ENCODE data around the gene BATF3. TPM values are rescaled to one million over a fixed set of nuclear protein-coding genes. Genes with fewer than 3 reads are reported as not detected.

Gene BATF3
- total RNA-seq, 1 experiment from 2014 or later, result 2.1 TPM

GRCh38 chr1:212703991-212704564 lies 4.4 kb upstream of the BATF3 start:
- Mint-ChIP-seq H3K9me3 (no peaks in the 10 kb centered on the region), H3K36me3 (ENCODE audit: insufficient read depth in 1 of 3, low read depth in 3 of 3) (no peaks in the 10 kb centered on the region), H3K4me3 (no peak overlapping the region), H3K27ac (no peak overlapping the region), H3K4me1 (peaks cover 7% of the 10 kb centered on the region in 2 experiments), H3K27me3 (ENCODE audit: low read depth) (peaks cover 55% of the 10 kb centered on the region)
- Histone ChIP-seq H2BK20ac (ENCODE audit: low read depth, low read length, poor library complexity, severe bottlenecking) (no peak overlapping the region), H3K9ac (ENCODE audit: extremely low read depth, insufficient read length, low read length) (no peak overlapping the region), H3K79me1 (ENCODE audit: insufficient read depth, low read depth, low read length, poor library complexity, severe bottlenecking) (no peaks in the 10 kb centered on the region), H3K4ac (ENCODE audit: low read depth, low read length) (no peak overlapping the region), H4K8ac (replicated peaks; ENCODE audit: insufficient read length, low read depth, low read length) (no peak overlapping the region), H3T11ph (ENCODE audit: low read length) (no peak overlapping the region), H2BK5ac (ENCODE audit: insufficient read length, low read length) (no peak overlapping the region), H2BK15ac (ENCODE audit: low read depth, low read length) (no peak overlapping the region), H3K4me1 (ENCODE audit: insufficient read depth, low read length) (no peaks in the 10 kb centered on the region; the same call in 1 of the 2 replicates), H3K23ac (ENCODE audit: insufficient read length, low read depth, low read length) (no peak overlapping the region), H4K5ac (ENCODE audit: insufficient read length, low read depth, low read length) (no peak overlapping the region), H3K18ac (ENCODE audit: insufficient read length, low read depth, low read length) (no peak overlapping the region), H3K4me2 (ENCODE audit: insufficient read depth, insufficient read length, low read length) (no peak overlapping the region), H4K91ac (ENCODE audit: insufficient read length, low read depth, low read length) (no peak overlapping the region), H3K9me3 (ENCODE audit: control insufficient read depth, low read depth, low read length) (no peaks in the 10 kb centered on the region), H3K56ac (ENCODE audit: insufficient read length, low read depth, low read length) (no peak overlapping the region), H3K14ac (ENCODE audit: insufficient read depth, low read length) (no peak overlapping the region), H2BK12ac (ENCODE audit: insufficient read length, low read depth, low read length) (no peak overlapping the region), H3K79me2 (ENCODE audit: insufficient read depth, low read length) (no peaks in the 10 kb centered on the region), H3K27me3 (ENCODE audit: insufficient read depth, low read length) (peaks cover 18% of the 10 kb centered on the region; the same call in 1 of the 2 replicates), H2AFZ (ENCODE audit: low read length) (no peak overlapping the region), H3K27ac (ENCODE audit: insufficient read length, low read depth, low read length) (no peak overlapping the region), H2AK5ac (ENCODE audit: insufficient read length, low read length) (no peak overlapping the region), H4K20me1 (ENCODE audit: control insufficient read depth, insufficient read depth, insufficient read length) (no peaks in the 10 kb centered on the region), H3K23me2 (ENCODE audit: insufficient read length, low read depth, low read length, poor library complexity, severe bottlenecking) (peaks cover 4% of the 10 kb centered on the region), H2BK120ac (ENCODE audit: low read depth, low read length, poor library complexity, severe bottlenecking) (no peak overlapping the region)
- WGBS (ENCODE audit: extremely low coverage, insufficient read length, low lambda C conversion rate), result no CpG with 5 or more reads among the region's 9 CpGs
- TF ChIP-seq CTCF (conservative IDR thresholded peaks at IDR 0.05), result no peak
- no peak for DNase-seq
